HepG2 (cell line): ENCODE results near the gene WNT6.

Source experiments
- AGO2 ChIP-seq: fragments of 200-400 bp; formaldehyde crosslinking; optimal IDR thresholded peaks from 2 replicates; pipeline ENCODE3; 2017; ENCODE audit warnings: mild to moderate bottlenecking, low read depth, low read length, moderate library complexity
- ATF6 ChIP-seq: sonication (generic); formaldehyde crosslinking; conservative IDR thresholded peaks from 2 replicates; pipeline ENCODE4 v1.4.0; 2020; ENCODE audit warnings: missing genetic modification reagents
- CBX5 ChIP-seq: sonication (generic); formaldehyde crosslinking; IDR thresholded peaks from 2 replicates; pipeline ENCODE4 v1.4.0; 2020; ENCODE audit warnings: missing genetic modification reagents, borderline replicate concordance
- CEBPZ ChIP-seq: IDR thresholded peaks from 2 replicates; pipeline ENCODE4 v1.6.1; 2012; ENCODE audit warnings: low read length, improper control_type of control experiment
- DR1 ChIP-seq: sonication (generic); formaldehyde crosslinking; IDR thresholded peaks from 2 replicates; pipeline ENCODE4 v1.8.0; 2021; ENCODE audit warnings: mild to moderate bottlenecking, missing genetic modification reagents, inconsistent platforms
- MIER2 ChIP-seq: IDR thresholded peaks from 2 replicates; pipeline ENCODE4 v1.6.1; 2016; ENCODE audit warnings: missing biosample characterization, missing genetic modification reagents
- NFIC ChIP-seq: IDR thresholded peaks from 2 replicates; pipeline ENCODE4 v1.6.1; 2012; ENCODE audit warnings: mild to moderate bottlenecking, low read length, inconsistent platforms
- NFYB ChIP-seq: sonication (generic); formaldehyde crosslinking; IDR thresholded peaks from 2 replicates; pipeline ENCODE4 v1.4.0; 2020; ENCODE audit warnings: missing genetic modification reagents
- SOX5 ChIP-seq: IDR thresholded peaks from 2 replicates; pipeline ENCODE4 v1.6.1; 2016; ENCODE audit warnings: borderline replicate concordance
- TCF7L2 ChIP-seq: IDR thresholded peaks from 2 replicates; pipeline ENCODE4 v1.6.1; 2011; ENCODE audit warnings: mild to moderate bottlenecking, low read depth, low read length, moderate library complexity
- TFE3 ChIP-seq: IDR thresholded peaks from 2 replicates; pipeline ENCODE4 v1.6.1; 2016
- ZNF570 ChIP-seq: sonication (generic); formaldehyde crosslinking; IDR thresholded peaks from 2 replicates; pipeline ENCODE4 v1.4.0; 2020; ENCODE audit warnings: mild to moderate bottlenecking, missing genetic modification reagents, borderline replicate concordance
- ZNF792 ChIP-seq: IDR thresholded peaks from 2 replicates; pipeline ENCODE4 v1.6.1; 2016
- ZSCAN9 ChIP-seq: IDR thresholded peaks from 2 replicates; pipeline ENCODE4 v1.6.1; 2016; ENCODE audit warnings: borderline replicate concordance

DNA sequence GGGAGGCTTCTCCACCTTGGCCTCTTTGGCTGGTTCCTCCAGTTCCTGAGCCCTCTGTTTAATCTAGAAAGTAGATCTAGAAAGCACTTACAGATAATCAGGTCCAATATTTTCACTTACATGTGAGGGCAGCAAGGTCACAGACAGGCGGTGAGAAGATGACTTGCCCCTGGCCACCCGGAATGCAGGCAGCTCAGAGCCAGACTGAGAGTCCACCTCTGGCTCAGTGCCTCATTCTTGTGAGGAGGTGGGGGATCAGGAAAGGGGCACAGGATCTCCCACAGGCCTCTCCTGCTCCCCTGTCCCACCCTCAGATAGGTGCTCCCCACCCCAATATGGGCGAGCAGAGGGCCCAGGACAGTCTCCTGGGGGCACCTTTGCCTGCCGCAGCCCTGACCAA, 5.8 kb downstream of the WNT6 start:
- TF ChIP-seq TCF7L2 (no peak), DR1 (no peak), MIER2 (no peak), AGO2 (no peak), CEBPZ (no peak), CBX5 (CRISPR knock-in tag) (no peak), ZNF570 (CRISPR knock-in tag) (no peak), TFE3 (CRISPR knock-in tag) (no peak), ZSCAN9 (no peak), NFIC (no peak), SOX5 (CRISPR knock-in tag) (no peak), ZNF792 (CRISPR knock-in tag) (no peak), ATF6 (CRISPR knock-in tag) (no peak), NFYB (CRISPR knock-in tag) (no peak)
